ENCODE measurements around the gene PPBP.

GRCh38 chr4:74006009-74006476 is 18.1 kb upstream of the PPBP start:
- TF ChIP-seq CTCF (IDR thresholded peaks at IDR 0.05) (no peak), POLR2A (IDR thresholded peaks at IDR 0.05) (no peak), EP300 (IDR thresholded peaks at IDR 0.05) (no peak)
